HG03378 (cell line): ENCODE data around the gene PDE7B.
"Not testable (repeated sequence)": the region's sequence is repeated elsewhere in the genome, so short reads cannot be mapped to it uniquely, and the experiment has no call there.

Experiments
- ATAC-seq: cut with Tn5 transposase; IDR thresholded peaks from one replicate; pipeline ENCODE4 v1.9.1; 2021; ENCODE audit warnings: mild to moderate bottlenecking, moderate library complexity; ENCODE audit not compliant: unreplicated experiment

The PDE7B gene

DNA sequence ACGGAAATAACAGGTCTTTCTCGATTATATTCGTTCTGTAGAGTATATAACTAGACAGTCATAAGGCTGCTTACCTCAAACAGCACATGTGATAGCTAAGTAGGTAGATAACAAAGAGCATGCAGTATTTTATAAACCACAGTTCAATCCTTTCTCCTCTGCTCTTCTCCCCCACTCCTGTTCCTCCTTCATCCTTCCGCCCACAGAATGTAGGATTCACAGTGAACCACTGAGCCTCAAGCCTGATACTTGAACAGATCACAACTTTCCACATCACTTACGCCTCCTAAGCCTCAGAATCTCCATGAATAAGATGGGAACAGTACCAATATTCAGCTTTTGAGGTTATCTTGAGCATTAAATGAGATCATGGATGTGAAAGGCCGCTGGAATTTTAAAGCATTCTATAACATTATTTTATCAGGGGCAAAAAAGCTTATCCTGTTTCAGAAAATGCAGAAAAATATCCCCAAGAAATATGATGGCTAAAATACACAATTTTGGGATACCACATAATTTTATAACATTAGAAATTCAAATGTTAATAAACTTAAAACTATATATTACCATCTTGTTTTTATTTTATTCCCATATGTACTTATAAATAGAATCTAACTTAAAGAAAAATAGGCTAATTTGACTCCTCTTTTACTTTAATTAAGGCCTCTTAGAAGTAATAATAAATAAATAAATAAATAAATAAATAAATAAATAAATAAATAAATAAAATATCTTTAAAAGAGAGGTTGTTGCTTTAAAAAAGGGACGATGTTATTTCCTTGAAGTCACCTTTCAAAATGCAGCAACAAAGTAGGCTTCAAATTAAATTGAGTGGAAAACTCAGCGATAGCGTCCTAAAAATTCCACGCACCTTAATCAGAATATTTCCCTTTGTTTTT is 365.3 kb downstream of the PDE7B start:
- no peak for ATAC-seq

DNA sequence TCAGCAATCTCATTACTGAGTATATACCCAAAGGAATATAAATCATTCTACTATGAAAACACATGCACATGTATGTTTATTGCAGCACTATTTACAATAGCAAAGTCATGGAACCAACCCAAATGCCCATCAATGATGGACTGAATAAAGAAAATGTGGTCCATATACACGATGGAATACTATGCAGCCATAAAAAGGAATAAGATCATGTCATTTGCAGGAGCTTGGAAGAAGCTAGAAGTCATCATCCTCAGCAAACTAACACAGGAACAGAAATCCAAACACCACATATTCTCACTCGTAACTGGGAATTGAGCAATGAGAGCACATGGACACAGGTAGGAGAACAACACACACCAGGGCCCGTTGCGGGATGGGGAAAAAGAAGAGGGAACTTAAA is 373.5 kb downstream of the PDE7B start:
- not testable (repeated sequence) for ATAC-seq

DNA sequence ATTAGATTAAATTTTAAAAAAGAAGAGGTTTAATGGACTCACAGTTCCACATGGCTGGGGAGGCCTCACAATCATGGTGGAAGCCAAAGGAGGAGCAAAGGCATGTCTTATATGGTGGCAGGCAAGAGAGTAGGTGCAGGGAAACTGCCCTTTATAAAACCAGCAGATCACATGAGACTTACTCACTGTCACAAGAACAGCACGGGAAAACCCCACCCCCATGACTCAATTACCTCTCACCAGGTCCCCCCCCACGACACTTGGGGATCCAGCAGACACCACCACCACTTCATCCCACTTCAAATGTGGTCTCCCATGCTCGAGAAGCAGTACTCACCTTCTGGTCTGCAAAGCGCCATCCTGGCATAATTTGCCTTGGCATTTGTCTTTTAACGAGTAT is 374.0 kb downstream of the PDE7B start:
- no peak for ATAC-seq

DNA sequence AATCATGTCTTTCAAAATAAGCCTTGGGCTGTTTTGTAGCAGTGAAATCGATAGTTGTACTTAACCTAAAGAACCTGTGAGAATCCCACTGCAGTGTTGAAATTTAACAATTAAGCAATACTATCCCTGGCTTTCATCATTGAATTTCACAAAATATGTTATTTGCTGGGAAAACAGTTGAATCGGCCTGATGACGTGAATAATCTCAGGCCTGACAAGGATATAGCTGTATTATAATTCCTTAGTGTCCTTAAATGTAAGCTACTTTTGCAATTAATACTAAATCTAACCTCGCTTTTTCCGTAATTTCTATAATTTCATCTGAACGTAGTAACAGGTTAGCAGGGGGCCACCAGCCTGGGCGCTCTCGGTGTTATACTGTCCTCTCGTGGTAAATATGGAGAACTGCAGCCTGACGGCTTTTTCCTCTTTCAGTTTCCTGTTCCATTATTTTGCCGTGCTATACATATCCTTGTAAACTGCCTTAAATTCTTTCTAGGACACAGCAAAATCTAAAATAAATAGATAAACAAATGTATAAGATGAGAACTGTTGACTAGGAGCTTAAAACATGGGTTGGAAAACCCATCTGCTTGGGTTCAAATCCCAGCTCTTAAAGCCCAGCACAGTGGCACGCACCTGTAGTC is 374.6 kb downstream of the PDE7B start:
- ATAC-seq: peak; percentile 61

DNA sequence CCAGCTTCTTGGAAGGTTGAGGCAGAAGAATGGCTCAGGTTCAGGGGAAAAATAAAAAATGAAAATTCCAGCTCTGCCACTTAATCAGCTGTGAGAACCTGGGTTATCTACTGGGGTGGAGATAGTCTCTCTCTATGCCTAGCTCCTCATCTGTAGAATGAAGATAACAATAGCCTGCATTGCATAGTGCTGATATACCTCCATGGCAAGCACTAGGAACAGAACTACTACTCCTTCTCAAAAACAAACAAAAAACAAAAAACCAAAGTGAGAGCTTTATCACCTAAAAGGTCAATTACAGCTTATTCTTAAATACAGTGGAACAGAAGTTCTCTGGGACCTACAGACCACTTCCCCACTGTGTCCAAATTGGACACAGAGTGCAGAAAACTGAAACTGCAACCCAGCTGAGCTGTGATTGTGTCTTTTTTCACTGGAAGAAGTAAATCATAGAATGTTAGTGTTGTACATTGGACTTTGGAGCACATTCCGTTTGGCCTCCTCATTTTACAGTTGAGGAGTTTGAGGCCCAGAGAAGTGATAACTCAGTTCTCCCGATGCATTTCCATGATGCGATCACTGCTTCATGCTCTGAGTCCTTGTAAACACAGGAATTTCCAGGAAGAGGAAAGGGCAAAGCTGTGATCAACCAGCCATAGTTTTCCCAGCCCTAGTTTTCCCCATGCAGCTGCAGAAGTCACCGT is 375.3 kb downstream of the PDE7B start:
- ATAC-seq: peak; percentile 19

DNA sequence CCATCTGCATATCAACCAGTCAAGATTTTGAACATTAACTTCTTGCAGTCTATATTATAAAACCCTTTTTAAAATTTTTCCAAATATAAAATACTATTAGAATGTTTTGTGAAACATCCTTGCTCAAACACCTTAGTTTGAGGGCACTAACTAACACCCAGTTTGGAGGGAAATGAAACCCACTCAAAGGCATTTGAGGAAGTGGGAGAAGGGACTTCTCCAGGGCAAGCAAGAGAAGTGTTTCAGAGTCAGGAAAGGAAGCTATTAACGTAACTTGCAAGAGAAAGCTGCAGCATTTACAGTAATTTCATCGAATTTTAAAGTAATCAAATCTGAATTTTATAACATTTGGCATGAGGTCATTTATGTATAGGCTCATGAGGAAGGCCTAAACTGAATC is 377.3 kb downstream of the PDE7B start:
- ATAC-seq: no peak

DNA sequence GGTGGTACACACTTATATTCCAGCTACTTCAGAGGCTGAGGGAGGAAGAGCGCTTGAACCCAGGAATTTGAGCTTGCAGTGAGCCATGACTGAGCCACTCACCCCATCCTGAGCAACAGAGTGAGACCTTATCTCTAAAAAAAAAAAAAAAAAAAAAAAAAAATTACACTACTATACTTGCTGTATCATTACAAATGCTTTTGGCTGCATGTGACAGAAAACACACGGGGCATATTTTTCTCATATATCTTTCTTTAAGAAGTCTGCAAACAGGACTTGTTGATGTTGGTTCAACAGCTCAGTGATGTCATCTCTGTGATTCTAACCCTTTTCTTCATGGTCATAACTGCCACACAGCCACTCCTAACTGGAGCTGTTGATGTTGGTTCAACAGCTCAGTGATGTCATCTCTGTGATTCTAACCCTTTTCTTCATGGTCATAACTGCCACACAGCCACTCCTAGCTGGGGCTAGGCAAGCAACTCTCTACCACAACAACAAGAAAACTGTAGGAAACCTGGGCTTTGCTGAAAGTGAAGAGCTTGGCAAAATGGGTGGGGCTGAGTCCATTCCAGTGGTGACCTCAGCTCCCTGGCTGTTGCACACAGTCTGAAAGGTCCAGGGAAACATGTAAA is 378.8 kb downstream of the PDE7B start:
- no peak for ATAC-seq

DNA sequence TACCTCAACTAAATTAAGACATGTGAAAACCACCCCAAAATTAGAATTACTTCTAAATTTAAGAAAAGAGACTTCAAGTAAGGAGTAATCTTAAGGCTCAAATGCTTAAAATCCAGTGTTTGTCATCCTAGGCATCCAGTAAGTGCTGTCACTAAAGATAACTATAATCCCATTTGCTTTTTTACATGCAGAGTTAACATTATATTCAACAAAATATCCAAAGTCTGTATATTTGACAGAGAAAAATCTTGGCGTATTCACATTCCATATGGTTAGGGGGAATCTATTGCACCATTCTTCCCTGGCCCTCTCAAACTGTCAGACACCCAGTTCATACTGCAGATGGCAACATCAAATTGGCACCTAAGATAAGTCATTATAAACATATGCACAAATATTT is 381.2 kb downstream of the PDE7B start:
- ATAC-seq: no peak

DNA sequence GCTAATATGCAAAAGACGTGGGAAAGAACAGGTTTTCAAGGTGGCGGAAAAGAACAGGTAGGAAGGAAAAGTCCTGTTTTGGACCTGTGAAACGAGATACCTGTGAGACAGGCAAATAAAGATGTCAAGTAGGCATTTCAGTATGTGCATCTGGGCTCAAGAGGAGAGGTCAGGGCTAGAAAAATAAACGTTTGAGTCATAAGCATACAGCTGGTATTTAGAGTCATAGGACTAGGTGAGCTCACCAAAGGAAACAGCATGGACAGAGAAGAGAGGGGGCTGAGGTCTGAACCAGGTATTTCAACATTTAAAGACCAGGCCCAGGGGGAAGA is 383.7 kb downstream of the PDE7B start:
- no peak for ATAC-seq

DNA sequence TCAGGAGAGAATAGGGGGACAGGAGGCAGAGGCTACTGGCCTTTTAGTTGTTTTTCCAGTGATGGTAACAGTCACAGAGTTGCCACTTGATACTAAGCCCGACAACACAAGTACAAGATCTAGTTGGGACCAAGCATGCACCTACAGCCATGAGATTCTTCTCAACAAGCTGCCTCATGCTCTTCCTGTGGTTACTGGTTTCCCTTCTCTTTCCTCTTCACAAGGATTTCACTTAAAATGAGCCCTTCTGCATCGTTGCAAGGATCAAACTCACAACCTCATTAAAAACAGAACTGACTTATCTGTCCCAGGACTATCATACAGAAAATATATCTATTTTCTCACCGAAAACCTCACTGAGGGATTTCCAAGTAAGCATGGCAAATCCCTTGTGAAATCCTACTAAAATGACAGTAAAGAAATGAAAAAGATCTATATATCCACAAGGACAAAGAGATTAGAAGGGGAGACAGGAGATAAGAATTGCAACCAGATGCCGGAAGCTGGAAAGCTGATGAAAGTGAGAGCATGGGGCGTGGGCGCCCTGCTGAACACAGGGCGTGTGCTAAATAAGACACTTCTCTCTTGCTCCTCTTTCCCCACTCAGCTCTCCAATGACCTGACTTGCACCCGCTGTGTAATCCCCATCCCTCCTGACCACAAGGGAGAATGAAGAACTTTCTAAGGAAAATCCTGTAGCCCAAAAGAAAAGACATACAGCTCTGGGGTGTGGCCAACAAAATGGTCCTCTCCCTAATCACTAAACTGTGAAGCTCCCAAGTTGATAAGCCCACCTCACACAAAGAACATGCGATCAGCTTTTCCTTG is 385.2 kb downstream of the PDE7B start:
- ATAC-seq: no peak

DNA sequence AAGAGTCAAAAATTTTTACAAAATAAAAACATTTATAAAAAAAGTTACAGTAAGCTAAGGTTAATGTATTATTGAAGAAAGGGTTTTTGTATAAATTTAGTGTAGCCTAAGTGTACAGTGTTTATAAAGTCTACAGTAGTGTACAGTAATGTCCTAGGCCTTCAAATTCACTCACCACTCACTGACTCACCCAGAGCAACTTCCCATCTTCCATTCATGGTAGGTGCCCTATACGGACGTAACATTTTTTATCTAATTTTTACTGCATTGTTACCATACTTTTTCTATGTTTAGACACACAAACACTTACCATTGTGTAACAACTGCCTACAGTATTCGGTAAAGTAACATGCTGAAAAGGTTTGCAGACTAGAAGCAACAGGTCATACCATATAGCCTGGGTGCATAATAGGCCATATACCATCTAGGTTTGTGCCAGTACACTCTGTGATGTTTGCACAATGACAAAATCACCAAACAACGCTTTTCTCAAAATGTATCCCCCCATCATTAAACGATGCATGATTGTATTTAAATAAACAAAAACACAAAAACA is 392.6 kb downstream of the PDE7B start:
- no peak for ATAC-seq
